Measurements from ENCODE around the gene TOB2. TPM values are rescaled to one million over a fixed set of nuclear protein-coding genes. Genes with fewer than 3 reads are reported as not detected.

The TOB2 gene
- total and polyA plus RNA-seq, 2 experiments from 2014 or later, result 29.6 to 35.7 TPM

DNA sequence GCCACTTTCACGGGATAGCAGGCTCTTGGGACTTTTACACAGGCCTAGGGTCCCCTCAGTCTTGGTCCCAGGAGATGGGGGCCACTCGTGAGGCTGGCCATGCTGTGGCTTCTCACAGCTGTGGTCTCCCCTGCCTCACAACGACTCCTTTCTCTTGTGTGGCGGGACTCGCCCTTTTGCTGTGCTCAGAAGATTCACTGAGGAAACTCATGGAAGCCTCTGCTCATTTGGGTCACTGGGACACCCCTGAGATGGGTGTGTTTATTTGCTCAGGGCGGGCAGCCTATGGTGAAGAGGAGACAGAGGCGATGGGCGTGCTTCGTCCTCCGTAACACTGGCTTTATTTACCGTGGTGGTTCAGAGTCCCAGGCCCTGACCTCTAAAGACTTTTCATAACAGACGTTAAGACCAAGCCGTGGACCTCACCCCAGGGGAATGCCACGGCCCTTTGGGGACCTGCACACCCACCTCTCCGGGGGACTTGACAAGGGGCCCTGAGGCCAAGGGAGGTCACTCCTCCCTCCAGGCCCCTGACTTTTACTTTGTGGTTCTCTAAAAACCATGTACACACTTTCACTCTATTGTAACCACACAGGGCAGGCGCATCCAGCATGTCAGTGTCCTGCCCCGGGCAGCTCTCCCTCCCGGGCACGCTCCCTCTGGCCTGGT lies 49.3 kb downstream of the TOB2 start:
- no peaks in the 10 kb centered on the region for H3K79me2 ChIP-seq (ENCODE audit: insufficient read depth)
- H4K20me1 ChIP-seq (ENCODE audit: insufficient read depth), result no peaks in the 10 kb centered on the region
- peaks cover 14% of the 10 kb centered on the region for H3F3A ChIP-seq (ENCODE audit: insufficient read depth)
- H3K4me1 ChIP-seq (ENCODE audit: insufficient read depth), result peaks cover 22% of the 10 kb centered on the region
- no peak overlapping the region for H3K4me3 ChIP-seq
- no peaks in the 10 kb centered on the region; the same call in 1 of the 2 replicates for H3K36me3 ChIP-seq (ENCODE audit: low read depth)
- no peaks in the 10 kb centered on the region for H3K9me2 ChIP-seq (ENCODE audit: insufficient read depth)
- H2AFZ ChIP-seq, result no peak overlapping the region
- H3K9ac ChIP-seq, result no peak overlapping the region
- no peak for DNase-seq
- in situ Hi-C loops (cut with MboI), result no loop called here
- TF ChIP-seq EZH2 (IDR thresholded peaks at IDR 0.05; ENCODE audit: insufficient read depth, poor library complexity, severe bottlenecking), result no peak
- TF ChIP-seq EZH2phosphoT487 (IDR thresholded peaks at IDR 0.05; ENCODE audit: insufficient read depth, low read depth), result no peak
- H3K27me3 ChIP-seq (replicated peaks; ENCODE audit: insufficient read depth), result no peaks in the 10 kb centered on the region
- no peaks in the 10 kb centered on the region for H3K9me3 ChIP-seq (ENCODE audit: low read depth)
- H3K27ac ChIP-seq, result no peak overlapping the region
- 84 to 86% methylated on average over 19 of the region's 19 CpGs for WGBS, 2 experiments (ENCODE audit: low coverage in 1 of 2, low lambda C conversion rate in 2 of 2, missing lambda C conversion rate in 2 of 2)
- no peak overlapping the region for H3K4me2 ChIP-seq (ENCODE audit: unreplicated experiment)

DNA sequence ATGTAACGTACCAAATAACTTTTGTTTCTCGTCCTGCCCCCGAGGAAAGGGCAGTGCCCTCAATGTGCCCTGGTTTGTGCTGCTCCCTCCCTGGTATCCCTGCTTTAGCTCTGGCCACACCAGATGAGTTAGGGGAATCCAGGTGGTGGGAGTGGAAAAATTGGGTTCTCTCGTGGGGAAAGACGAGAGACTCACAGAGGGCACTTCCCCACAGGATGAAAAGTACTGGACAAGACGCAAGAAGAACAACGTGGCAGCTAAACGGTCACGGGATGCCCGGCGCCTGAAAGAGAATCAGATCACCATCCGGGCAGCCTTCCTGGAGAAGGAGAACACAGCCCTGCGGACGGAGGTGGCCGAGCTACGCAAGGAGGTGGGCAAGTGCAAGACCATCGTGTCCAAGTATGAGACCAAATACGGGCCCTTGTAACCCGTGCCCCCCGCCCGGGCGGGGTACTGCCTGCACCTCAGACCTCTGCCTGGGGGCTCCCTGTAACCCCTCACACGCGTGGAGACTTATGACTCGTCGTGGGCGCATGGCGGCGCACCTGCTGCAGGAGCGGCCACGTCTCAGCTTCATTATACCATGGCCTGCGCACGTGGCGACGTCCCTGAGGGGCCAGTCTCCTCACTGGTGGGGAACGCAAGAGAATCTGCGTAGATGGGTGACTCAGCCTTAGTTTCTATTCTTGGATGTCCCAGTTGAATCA lies 50.9 kb downstream of the TOB2 start:
- Histone ChIP-seq H3K79me2 (ENCODE audit: insufficient read depth) (no peaks in the 10 kb centered on the region), H3K4me3 (no peak overlapping the region), H3K36me3 (ENCODE audit: low read depth) (no peaks in the 10 kb centered on the region; the same call in 1 of the 2 replicates), H3K9me3 (ENCODE audit: low read depth) (no peaks in the 10 kb centered on the region), H3K4me2 (ENCODE audit: unreplicated experiment) (no peak overlapping the region), H3K9ac (no peak overlapping the region), H3K27me3 (replicated peaks; ENCODE audit: insufficient read depth) (no peaks in the 10 kb centered on the region), H4K20me1 (ENCODE audit: insufficient read depth) (no peaks in the 10 kb centered on the region), H3K27ac (no peak overlapping the region), H3F3A (ENCODE audit: insufficient read depth) (peaks cover 14% of the 10 kb centered on the region), H2AFZ (no peak overlapping the region), H3K4me1 (ENCODE audit: insufficient read depth) (peaks cover 15% of the 10 kb centered on the region), H3K9me2 (ENCODE audit: insufficient read depth) (no peaks in the 10 kb centered on the region)
- 92 to 93% methylated on average over 37 of the region's 37 CpGs for whole genome bisulfite sequencing, 2 experiments (ENCODE audit: low coverage in 1 of 2, low lambda C conversion rate in 2 of 2, missing lambda C conversion rate in 2 of 2)
- in situ Hi-C loops (cut with MboI), result no loop called here
- no peak for DNase-seq
- no peak for TF ChIP-seq EZH2 (IDR thresholded peaks at IDR 0.05; ENCODE audit: insufficient read depth, poor library complexity, severe bottlenecking)
- TF ChIP-seq EZH2phosphoT487 (IDR thresholded peaks at IDR 0.05; ENCODE audit: insufficient read depth, low read depth), result no peak

DNA sequence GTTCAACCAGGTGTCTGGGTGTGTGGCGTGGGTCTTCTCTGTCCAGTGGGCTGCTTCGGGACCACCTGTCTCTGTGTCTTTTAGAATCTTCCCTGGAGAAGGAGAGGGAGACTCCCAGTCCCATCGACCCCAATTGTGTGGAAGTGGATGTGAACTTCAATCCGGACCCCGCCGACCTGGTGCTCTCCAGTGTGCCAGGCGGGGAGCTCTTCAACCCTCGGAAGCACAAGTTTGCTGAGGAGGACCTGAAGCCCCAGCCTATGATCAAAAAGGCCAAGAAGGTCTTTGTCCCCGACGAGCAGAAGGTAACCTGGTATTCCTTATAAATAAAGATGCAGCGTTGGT lies 52.6 kb downstream of the TOB2 start:
- Histone ChIP-seq H3K9ac (peak overlapping the region; percentile 44), H3K9me3 (ENCODE audit: low read depth) (no peaks in the 10 kb centered on the region), H3F3A (ENCODE audit: insufficient read depth) (peaks cover 14% of the 10 kb centered on the region), H3K4me2 (ENCODE audit: unreplicated experiment) (peak overlapping the region; percentile 66), H3K4me3 (no peak overlapping the region), H3K4me1 (ENCODE audit: insufficient read depth) (peaks cover 15% of the 10 kb centered on the region), H3K27ac (peak overlapping the region; percentile 58), H3K27me3 (replicated peaks; ENCODE audit: insufficient read depth) (no peaks in the 10 kb centered on the region), H3K9me2 (ENCODE audit: insufficient read depth) (no peaks in the 10 kb centered on the region), H4K20me1 (ENCODE audit: insufficient read depth) (no peaks in the 10 kb centered on the region), H3K79me2 (ENCODE audit: insufficient read depth) (no peaks in the 10 kb centered on the region), H3K36me3 (ENCODE audit: low read depth) (no peaks in the 10 kb centered on the region; the same call in 1 of the 2 replicates), H2AFZ (peak overlapping the region; percentile 46; the same call in 1 of the 2 replicates)
- in situ Hi-C loops (cut with MboI), result no loop called here
- TF ChIP-seq EZH2phosphoT487 (IDR thresholded peaks at IDR 0.05; ENCODE audit: insufficient read depth, low read depth), result no peak
- no peak for DNase-seq
- WGBS, 2 experiments (ENCODE audit: low coverage in 1 of 2, low lambda C conversion rate in 2 of 2, missing lambda C conversion rate in 2 of 2), result 87 to 92% methylated on average over 11 of the region's 11 CpGs

DNA sequence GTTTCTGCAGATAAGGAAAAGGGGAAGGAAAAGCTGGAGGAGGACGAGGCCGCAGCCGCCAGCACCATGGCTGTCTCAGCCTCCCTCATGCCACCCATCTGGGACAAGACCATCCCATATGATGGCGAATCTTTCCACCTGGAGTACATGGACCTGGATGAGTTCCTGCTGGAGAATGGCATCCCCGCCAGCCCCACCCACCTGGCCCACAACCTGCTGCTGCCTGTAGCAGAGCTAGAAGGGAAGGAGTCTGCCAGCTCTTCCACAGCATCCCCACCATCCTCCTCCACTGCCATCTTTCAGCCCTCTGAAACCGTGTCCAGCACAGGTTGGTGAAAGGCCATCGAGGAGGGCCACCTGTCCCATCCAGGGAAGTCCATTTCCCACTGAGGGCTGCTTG lies 59.3 kb downstream of the TOB2 start:
- no peak overlapping the region for H3K27ac ChIP-seq
- in situ Hi-C loops (cut with MboI), result no loop called here
- no peak overlapping the region for H3K9ac ChIP-seq
- H3K9me3 ChIP-seq (ENCODE audit: low read depth), result no peaks in the 10 kb centered on the region
- H3K36me3 ChIP-seq (ENCODE audit: low read depth), result no peaks in the 10 kb centered on the region; the same call in 1 of the 2 replicates
- H3K4me2 ChIP-seq (ENCODE audit: unreplicated experiment), result no peak overlapping the region
- no peak overlapping the region for H3K4me3 ChIP-seq
- WGBS, 2 experiments (ENCODE audit: low coverage in 1 of 2, low lambda C conversion rate in 2 of 2, missing lambda C conversion rate in 2 of 2), result 87 to 95% methylated on average over 7 of the region's 7 CpGs
- no peaks in the 10 kb centered on the region for H3K4me1 ChIP-seq (ENCODE audit: insufficient read depth)
- no peaks in the 10 kb centered on the region for H4K20me1 ChIP-seq (ENCODE audit: insufficient read depth)
- no peaks in the 10 kb centered on the region for H3K9me2 ChIP-seq (ENCODE audit: insufficient read depth)
- no peaks in the 10 kb centered on the region for H3F3A ChIP-seq (ENCODE audit: insufficient read depth)
- H2AFZ ChIP-seq, result no peak overlapping the region
- H3K79me2 ChIP-seq (ENCODE audit: insufficient read depth), result no peaks in the 10 kb centered on the region
- no peak for TF ChIP-seq EZH2phosphoT487 (IDR thresholded peaks at IDR 0.05; ENCODE audit: insufficient read depth, low read depth)
- no peak for TF ChIP-seq EZH2 (IDR thresholded peaks at IDR 0.05; ENCODE audit: insufficient read depth, poor library complexity, severe bottlenecking)
- H3K27me3 ChIP-seq (replicated peaks; ENCODE audit: insufficient read depth), result no peaks in the 10 kb centered on the region
- DNase-seq, result no peak

All from GM23248 (cell line).